CMK (cell line): Measurements from ENCODE around the gene LMNTD2.
A peak's percentile ranks its signal among the peaks of the same experiment; 100 is the strongest.
"Not testable (repeated sequence)": the region's sequence is repeated elsewhere in the genome, so short reads cannot be mapped to it uniquely, and the experiment has no call there.

ENCODE experiments used
- DNase-seq: peaks from one replicate; pipeline ENCODE4 v3.0.0-alpha.2; 2010; ENCODE audit warnings: low read depth

LMNTD2 gene

DNA sequence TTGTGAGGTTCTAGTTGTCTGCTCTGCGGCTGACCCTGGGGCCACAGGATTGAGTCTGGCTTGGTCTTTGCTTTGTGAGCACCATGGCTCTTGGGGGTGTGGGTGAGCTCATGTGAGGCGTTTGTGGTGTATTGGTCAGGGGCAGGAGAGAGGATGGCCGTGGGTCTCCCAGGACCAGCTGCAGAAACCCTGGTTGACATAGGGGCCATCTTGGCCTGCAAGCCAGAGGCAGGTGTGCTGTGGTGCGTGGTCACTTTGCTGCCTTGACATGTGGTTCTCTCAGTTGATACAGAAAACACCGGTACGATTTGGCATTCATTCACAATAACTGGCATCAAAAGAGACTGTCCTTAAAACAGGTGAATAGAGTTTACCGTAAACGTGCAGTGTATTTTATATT is 27.0 kb upstream of the LMNTD2 start:
- no peak for DNase-seq

DNA sequence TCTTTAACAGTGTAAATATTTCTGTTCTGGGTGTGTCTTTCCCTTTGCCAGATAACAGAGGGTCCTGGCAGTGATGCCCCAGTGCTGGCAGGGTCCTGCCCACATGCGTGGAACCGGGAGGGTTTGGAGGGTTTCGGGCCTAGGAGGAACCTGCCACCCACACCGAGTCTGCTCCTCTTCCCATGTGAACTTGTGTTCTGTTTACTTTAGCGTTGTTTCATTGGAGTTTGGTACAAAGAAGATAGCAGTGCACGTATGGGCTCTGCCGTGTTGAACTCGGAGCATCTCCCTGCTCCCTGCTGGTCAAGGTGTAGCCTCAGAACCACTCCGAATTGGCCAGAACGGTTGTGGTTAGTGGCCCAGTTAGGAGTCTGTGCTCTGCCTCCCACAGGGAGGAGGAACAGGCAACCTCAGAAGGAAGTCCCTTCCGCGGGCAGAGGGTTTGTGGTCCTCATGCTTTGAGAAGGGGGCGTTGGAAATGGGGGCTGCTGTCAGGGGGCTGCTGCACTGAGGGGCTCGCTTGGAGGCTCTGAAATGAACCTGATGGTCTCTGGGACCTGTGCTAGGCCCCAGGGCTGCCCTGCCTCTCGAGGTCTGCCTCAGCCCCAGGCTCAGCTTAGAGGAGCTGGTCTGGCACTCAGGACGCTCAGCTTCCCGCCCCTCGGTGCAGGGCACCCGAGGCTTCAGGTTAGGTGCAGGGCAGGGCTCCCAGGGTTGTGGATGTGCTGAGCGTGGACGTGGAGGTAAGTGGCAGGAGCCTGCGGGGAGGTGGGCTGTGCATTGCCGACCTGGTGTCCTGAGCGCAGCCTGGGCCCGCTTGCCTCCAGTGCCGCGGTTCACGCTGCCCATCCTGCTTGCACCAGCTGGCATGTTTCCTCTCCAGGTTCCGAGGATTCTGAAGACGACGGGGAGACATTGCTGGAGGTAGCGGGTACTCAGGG is 26.1 kb upstream of the LMNTD2 start:
- DNase-seq: no peak

DNA sequence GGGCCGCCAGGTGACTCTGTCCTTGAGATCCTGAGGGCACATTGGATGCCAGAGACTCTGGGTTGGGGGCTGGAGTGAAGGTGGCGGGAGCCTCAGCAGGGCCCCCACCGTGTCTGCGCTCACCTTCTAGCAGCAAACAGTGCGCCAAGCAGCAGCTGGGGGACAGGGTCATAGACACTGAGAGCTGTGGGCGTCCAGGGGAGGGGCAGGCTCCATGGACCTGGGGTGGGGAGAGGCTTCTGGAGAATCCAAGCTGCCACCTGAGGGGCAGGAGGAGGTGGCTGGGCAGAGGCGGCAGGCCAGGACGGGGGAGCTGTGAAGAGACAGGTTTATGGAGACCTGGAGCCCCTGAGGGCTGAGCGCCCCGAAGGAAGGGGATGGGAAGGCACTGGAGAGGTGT is 23.7 kb upstream of the LMNTD2 start:
- no peak for DNase-seq

DNA sequence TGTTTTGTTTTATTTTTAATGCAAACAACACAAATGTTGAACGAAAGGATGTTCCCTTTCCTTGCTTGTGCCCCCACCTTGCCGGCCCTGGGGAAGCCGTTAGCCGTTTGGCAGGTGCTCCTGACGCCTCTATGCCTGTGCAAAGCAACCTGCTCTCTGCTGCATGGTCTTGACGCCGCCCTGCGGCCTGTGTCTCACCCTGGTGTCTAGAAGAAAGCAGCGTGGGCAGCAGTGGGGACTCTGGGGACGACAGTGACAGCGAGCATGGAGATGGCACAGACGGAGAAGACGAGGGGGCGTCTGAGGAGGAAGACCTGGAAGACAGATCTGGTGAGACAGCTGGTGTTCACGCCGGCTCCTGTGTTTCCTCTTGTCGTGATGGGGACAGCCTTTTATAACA is 21.2 kb upstream of the LMNTD2 start:
- no peak for DNase-seq

DNA sequence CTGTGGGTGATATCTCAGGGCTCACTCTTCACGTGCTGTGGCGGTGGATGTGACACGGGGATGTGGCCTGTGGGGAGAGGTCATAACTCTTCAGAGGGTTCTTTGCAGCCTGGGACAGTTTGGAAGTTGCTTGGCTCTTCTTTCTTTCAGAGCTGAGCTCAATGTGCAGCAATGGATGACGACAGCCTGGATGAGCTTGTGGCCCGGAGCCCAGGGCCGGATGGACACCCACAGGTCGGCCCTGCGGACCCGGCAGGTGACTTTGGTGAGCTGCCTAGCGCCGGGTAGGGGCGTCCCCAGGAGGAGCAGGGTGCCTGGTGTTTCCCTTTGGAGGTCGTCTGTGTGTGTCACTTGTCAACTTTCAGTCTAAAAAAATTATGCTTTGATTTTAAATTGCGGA is 20.8 kb upstream of the LMNTD2 start:
- no peak for DNase-seq

DNA sequence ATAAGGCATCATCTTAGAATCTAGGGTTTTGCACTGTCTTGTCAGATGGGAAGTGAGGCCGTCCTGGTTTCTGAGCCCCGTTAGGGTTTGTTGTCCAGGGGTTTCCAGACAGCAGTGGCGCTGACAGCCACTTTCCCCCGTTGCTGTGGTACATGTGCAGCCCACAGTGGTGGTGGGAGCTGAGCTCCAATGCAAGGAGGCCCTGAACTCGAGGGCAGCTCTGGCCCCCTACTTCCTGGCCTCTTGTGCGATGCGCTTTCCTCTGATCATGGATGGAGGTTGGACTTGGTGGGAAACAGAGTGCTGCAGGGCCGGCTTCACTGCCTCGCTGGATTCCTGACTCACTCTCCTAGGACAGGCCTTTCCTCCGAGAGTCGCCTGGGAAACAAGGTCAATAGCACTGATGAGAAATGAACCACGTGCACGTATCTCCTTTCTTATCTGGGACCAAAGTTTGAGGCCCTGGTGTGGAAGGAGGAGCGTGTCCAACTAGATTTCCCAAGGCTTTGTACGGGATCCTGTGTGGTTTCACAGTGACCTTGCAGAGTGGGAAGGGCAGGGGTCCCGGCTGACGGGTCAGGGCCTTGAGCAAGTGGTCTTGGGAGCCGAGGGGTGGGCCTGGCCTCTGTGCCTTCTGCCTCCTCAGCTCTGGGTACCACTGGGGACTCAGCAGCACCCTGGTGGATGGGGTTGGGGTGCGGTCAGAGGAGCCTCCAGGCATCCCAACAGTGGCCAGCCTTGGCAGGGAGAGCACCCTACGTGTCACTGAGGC is 19.5 kb upstream of the LMNTD2 start:
- no peak for DNase-seq

DNA sequence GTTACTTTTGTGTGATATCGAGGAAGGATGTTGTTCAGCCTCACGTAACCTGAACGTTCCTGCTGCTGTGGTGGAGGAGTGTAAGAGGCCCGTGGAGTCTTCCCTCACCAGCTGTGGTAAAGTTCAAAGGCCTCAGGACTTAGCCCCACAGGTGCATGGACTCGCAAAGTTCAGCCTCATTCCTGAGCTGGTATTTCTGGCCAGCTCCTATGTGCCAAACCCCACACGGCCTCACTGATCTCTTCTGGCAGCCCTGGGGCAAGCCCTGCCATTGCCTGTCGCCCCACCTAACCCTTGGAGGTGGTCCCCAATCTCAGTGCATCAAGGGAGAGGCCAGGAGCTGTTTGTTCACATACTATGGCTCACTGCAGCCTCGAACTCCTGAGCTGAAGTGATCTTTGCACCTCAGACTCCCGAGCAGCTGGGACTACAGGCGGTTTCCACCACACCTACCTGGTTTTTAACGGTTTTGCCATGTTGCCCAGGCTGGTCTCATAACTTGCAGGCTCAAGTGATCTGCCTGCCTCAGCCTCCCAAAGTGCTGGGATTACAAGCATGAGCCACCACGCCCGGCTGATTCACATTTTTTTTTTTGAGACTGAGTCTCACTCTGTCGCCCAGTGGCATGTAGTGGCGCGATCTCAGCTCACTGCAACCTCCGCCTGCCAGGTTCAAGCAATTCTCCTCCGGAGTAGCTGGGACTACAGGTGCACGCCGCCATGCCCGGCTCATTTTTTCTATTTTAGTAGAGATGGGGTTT is 17.9 kb upstream of the LMNTD2 start:
- DNase-seq: no peak

DNA sequence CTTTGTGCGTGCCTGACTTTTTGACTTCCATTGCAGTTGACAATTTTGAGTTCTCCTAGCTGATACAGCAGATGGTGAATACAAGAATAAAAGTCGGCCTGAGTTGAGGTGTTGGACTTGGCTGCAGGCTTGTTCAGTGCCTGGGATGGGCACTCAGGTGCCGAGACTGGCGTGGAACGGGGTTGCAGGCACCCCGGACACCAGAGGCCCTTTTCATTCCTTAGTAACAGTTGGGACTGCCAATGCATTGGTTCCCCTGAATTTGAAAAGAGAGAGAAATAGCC is 17.0 kb upstream of the LMNTD2 start:
- no peak for DNase-seq

DNA sequence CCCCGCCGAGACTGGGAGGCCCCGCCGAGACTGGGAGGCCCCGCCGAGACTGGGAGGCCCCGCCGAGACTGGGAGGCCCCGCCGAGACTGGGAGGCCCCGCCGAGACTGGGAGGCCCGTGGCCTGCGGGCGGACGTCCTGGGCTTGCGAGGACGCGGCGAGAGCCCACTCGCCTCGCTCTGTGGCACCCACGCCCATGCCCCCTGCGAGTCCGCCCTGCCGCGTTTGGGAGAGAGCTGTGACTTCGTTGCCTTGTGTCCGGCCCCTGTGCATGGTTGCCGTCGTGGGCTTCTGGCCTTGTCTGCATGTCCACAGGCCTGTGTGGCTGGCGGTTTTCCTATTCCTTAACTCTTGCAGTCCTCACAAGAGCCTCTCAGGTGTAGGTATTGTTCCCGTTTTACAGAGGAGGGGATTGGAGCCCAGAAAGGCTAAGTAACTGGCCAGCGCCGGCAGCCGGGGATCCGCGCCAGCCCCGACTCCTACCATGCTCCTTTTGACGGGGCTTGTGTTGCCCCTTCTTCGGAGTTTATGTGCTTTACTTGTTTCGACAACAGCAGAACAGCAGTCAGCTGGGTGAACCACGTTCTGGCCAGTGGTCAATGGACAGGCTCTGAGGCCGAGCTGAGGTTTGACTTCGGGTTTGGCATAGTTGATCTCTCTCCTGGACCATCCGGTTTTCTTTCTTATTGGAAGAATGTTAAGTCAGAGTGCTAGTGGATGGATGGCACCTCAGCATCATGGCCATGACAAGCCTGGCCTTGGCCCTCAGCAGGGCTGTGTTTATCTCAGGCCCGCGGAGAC is 16.5 kb upstream of the LMNTD2 start:
- no peak for DNase-seq

DNA sequence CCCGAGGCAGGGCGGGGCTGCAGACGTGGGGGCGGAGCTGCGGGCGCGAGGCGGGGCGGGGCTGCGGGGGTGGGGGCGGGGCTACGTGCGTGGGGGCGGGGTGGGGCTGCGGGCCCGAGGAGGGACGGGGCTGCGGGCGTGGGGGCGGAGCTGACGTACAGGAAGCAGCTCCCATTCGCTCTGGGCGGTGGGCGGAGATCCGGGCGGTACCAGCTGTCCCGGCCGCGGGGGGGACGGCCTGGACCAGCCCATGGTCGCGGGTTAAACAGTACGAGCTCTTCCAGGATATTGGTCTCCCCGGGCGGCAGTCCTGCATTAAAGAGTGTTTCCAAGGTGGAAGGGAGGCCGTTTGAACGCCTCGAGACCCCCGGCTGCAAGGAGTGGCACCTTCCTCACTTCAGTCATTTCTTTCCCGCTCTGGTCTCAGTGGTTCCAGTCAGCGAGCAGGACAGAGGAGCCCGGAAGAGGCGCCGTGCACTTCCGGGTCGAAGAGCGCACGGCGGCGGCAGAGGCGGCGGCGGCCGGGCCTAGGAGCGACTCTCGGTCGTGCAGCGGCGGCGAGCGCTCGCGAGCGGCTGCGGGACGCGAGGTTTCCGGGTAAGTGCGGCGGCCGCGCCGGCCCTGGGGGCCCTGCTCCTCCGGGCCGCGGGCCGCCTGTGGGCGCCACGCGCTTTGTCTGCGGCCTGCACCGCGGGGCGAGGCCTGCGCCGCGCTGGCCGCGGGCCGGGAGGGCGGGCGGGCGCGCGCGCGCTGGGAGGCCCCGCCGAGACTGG is 15.6 kb upstream of the LMNTD2 start, which contains the start of gene PHRF1:
PHRF1 (plus strand) TSS at position 475 of the 773 bp plus-strand sequence. CDS start 5,043 bp downstream, outside the sequence.
- peak; percentile 59 for DNase-seq

DNA sequence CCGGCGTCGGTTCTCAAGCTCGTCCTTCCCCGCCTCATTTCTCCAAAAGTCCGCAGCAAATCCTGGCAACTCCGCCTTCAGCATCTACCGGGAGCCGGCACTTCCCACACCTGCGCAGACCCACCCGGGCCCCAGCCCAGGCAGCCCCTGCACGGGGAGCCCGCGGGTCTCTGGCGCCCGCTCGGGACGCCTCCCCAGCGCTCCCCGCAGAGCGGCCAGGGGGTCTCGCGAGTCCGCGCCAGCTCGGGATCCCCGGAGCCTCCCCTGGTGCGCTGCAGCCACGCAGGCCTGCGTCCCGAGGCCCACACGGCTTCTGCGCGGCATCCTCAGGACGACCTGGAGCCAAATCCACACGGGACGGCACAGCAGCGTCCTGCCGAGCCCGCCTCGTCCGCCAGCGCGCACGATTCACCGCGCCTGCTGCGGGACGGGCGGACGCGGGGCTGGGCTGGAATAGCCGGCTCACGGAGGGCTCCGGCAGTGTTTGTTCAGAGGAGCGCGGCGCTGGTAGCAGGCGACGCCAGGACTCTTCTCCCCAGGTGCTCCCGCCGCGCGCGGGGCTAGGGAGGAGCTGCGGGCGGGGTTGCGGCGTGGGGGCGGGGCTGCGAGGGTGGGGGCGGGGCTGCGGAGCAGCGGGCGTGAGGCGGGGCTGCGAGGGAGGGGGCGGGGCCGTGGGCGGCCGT is 14.9 kb upstream of the LMNTD2 start:
- no peak for DNase-seq

DNA sequence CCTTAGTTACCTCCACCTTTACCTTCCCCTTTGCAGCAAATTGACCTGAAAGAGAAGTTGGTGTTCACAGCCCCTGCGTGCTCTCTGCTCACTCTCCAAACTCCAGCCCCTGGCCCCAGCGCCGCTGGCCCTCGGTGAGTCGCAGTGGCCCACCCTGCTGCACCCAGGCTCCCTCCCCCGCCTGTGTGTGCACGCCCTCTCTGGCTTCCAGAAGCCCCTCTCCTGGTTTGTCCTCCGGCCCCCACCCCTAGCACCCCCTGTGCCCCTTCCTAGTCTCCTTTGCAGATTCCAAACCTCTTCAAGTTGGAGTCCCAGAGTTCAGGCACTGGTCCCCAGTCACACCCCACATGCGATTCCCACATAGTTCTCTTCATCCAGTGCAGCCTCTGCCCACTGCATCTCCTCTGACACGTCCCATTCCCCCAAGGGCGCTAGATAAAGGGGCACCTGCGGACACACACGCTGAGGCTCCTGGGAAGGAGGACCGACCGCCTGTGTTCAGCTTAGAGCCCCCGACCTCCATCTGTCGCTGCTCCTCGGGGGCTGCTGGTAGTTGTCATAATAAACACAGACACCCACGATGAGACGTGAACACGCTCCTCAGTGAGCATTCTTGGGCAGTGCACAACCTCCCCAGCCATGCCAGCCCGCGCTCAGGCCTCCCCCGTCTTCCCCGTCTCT is 14.2 kb upstream of the LMNTD2 start:
- DNase-seq: no peak

DNA sequence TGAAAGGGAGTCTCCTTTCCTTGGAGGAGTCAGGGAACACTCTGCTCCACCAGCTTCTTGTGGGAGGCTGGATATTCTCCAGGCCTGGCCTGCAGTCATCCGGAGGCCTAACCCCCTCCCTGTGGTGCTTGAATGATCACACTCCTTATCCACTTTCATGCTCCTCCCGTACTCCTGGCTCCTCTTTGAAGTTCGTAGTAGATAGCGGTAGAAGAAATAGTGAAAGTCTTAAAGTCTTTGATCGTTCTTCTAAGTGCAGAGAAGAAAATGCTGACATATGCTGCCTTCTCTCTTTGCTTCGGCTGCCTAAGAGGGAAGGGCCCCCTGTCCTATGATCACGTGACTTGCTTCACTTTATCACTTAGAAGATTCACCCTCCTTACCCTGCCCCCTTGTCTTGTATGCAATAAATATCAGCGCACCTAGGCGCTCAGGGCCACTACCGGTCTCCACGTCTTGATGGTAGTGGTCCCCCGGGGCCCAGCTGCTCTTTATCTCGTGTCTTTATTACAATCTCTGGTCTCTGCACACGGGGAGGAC is 13.6 kb upstream of the LMNTD2 start:
- not testable (repeated sequence) for DNase-seq

DNA sequence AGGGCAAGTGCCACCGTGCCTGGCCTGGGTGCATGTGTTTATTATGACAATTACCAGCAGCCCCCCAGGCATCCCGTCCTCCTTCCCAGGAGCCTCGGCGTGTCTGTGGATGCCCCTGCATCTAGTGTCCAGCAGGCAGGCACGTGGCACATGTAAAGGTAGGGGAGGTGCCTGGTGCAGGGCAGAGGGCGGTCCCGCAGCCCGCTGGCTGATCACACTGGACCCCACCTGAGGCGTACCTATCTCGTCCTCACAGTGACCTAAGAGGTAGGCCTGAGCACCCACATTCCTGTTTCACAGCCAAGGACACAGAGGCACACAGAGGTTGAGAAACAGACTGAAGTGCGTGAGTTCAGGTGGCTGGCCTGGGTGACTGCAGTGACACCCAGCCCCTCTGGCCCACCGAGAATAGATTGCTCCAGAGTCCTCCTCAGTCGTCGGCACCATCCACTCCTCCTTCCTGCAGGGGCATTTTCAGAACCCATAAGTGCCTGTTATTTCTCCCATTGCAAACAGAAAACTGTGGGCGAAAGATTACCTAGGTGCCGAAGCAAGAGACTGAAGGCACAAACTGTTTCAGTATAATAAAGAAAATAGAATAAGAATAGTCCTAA is 12.7 kb upstream of the LMNTD2 start:
- no peak for DNase-seq

DNA sequence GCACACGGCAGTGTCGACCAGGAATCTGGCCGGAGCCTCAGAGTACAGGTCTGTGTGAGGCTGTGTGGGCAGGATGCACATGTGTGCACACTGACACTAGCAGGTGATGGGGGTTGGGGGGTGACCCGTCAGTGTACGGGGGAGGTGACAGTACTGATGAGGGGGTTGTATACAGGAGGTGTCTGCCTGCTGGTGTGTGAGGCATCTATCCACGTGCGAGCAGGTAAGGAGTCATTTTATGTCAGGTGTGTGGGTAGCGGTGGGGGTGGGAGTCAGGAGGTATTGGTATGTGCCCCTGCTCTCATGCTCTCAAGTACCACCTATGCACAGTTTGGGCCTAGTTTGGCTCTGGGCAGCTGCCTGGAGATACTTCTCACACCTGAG is 11.3 kb upstream of the LMNTD2 start:
- no peak for DNase-seq

DNA sequence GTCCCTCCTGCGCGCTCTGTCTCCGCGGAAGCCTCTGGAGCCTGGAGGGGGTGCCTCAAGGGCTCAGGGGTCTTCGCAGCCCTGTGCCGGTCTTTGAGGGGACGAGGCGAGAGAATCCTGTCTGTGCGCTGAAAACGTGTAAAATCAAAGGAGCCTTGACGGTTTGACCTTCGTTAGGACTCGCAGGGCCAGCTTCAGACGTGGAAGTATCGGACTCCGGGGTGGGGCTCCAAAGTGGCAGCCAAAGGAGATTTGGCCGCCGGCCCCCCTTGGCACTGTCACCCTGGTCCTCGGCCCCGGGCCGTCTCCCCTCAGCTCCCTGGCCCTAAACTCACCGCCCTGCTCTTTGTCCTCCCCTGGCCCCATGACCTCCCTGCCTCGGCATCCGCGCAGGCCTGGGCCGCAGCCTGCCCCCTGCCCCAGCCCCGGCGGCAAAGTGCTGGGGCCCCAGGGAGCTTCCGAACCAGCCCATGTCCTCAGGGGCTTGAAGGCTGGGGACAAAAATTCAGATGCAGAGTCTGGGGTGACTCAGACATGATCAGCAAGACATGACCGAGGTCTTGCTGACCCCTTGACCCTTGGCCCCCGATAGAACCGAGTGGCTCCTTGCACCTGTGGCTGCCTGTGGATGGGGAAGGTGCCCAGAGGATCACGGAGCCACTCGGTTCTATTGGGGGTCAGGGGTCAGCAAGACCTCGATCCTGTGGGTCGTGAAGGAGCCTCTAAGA is 8.8 kb upstream of the LMNTD2 start:
- no peak for DNase-seq

DNA sequence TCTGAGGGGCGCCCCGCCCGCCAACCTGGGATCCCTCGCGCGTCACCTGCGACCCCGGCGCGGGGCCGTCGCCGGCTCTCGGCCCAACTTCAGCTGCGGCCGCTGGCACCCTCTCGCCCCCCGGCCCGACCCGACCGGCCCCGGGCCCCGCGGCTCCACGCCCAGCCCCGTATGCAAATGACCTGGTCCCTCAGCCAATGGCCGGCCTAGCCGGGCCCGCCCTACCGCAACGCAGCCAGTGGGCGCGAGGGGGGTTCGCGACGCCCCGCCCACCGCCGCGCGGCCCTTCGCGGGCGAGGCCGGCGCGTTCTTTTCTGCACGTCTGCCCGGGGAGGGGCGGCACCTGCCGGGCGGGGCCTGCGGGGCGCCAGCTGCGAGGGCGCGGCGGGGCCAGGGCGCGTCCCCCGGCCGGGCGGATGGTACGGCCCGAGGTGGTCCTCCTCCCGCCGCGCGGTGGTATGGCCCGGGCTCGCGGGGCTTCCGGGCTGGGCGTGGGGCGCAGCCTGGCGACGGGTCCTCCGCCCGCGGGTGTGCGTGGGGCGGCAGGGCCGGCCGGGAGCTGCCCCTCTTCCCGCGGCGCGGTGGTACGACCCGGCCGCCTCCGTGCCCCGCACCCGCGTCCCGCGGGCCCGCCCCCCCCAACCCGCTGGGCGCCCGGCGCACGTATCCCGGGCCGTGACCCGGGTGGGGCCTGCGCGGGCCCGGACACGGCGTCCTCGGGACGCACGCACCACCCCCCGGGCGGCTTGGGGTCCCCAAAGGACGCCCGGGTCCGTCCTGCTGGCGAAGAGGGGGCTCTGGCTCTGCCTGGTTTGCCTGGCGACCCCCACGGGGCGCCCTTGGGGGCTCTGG is 8.0 kb upstream of the LMNTD2 start:
- DNase-seq: peak; percentile 71
